Dermis microvascular lymphatic vessel endothelial cell (primary cell): ENCODE data around the gene SEC62. TPM values are rescaled to one million over a fixed set of nuclear protein-coding genes. Genes with fewer than 3 reads are reported as not detected.

ENCODE experiments used
- DNase-seq, 2 donors: peaks; one replicate each; pipeline versions ENCODE4 v3.0.0 to v3.0.0-alpha.2; 2010; ENCODE audit warnings: low read depth in 2 of 2
- total RNA-seq: library from RNA; depleted of rRNA; stranded (reverse); fragments of >200 nt; gene quantifications from 2 replicates; pipeline ENCODE4 v1.2.1, GENCODE V29; 2014

The SEC62 gene
- total RNA-seq = 20.8 and 27.9 TPM in 2 replicates

GRCh38 chr3:169966428-169966950, at the start of gene SEC62:
SEC62 (plus strand) TSS chr3:169966807; CDS start chr3:169966823, 16 bp downstream.
- peak; percentile 82 to 93 for DNase-seq

GRCh38 chr3:169923189-169923588, 43.4 kb upstream of the SEC62 start:
- DNase-seq = peak; percentile 5 to 22

DNA sequence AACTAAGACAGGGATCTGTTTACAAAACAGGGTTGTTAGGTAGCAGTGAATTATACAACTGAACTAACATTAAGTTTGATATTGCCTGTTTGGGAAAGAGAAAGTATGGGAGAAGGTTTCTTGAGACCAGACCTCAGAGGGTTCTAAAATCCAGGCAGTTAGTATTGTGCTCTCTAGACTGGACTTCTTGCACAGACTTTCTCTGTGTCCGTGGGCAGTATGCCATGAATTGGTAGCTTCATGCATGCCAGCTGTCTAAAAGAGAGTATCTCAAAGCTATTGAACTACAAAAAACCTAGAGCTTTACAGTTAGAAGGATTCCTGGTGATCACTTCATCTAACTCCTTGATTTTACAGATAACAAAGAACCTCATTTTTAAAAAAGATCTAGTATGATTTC, 42.8 kb upstream of the SEC62 start:
- DNase-seq = no peak

GRCh38 chr3:169929830-169930519, 36.6 kb upstream of the SEC62 start:
- no peak for DNase-seq

DNA sequence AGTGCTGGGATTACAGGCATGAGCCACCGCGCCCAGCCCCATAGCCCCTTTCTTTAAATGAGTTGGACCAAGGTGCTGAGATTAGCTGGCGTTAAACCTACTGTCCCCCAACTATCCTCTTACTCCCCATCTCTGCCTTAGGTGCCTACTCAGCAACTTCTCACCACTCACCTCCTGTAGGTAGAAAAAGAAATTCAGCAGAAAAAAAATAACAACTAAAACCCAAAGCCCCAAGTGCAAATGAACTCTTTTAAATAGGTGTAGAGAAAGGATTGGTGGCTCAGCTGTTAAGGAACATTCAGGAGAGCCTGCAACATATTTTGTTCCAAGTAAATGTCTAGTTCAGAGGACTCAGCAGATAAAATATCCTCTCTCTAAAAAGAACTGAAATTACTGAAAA, 35.8 kb upstream of the SEC62 start:
- no peak for DNase-seq

DNA sequence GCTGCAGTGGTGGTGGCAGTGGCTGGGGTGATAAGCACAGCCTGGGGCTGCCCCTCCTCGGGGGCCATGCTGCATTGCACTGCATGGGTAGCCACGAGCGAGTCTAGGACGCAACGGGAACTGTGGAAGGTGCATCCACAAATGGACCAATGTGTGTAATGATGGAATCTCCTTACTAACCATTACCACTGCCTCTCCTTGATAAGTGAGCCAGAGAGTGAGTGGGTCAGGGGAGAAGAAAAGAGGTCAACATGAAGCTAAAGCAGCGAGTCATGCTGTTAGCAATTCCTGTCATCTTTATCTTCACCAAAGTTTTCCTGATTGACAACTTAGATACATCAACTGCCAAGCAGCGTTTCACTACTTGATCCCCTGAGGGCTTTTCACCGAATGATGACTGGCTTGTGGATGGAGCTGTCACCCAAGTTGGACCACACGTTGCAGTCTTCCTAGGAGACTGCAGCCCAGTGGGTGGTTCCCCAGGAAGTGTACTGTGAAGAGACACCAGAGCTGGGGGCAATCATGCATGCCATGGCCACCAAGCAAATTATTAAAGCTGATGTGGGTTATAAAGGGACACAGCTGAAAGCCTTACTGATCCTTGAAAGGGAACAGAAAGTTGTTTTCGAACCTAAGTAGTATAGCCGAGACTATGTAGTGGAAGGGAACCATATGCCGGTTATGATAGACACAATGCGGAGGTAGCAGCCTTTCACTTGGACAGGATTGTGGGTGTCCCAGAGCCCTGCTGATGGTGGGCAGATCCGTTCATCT, 34.7 kb upstream of the SEC62 start:
- no peak for DNase-seq

DNA sequence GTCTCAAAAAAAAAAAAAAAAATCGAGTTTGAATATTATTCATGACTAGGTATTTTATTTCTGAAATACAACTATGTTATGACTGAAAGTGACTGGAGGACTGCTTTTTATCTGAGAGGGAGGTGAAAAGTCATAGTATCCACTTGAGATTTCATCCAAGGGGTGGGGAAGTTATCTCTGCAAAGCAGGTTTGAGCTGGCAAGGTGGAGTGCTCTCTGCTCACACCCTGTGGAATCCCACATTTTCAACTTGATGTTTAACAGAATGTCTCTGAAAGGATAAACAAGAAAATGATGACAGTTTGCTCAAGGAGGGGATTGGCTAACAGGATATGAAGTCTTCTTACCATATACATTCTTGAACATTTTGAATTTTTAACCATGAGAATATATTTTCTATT, 27.3 kb upstream of the SEC62 start:
- no peak for DNase-seq

DNA sequence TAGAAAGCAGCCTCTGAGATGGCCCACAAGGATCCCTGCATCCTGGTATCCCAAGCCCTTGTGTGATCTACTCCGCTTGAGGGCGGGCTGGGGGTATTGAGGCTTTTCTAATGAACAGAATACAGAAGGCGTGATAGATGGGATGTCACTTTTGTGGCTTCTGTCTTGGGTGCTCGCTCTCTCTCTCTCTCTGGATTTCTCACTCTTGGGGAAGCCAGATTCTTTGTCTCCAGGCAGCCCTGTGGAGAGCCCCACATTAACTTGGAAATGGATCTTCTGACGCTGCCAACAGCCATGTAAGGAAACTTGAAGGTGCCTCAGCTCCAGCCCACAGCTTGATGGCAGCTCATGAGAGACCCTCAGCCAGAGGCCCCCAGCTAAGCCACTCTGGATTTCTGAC, 26.9 kb upstream of the SEC62 start:
- no peak for DNase-seq

DNA sequence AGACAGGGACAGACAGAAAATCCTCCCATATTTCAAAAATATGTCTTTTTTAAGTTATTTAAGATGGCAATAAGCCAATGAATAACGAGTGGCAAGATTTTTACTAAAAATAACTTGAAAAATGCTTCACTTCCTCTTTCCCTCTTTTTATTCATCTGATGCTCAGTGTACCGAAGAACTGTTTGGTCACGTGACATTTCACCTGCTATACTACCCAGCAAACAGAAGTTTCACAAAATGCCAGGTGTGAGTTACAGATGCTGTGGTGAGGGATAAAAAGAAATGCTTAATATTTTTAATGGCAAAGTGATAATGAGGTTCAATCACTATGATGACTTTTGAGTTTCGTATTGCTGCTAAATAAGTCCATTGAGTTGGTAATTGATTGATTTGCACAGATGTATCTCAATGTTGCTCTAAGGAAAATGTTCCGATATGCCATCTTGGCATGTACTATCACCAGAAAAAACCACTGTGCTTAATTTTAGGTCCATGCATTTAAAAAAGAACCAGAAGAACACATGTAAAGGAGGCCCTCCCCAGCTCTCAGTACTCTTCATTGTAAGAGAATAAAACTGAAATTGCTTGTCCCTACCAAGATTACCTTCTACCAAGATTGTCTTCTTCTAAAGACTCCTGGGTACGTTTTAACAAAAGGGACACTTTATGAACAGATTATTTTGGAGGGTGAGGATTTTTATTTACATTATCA, 26.0 kb upstream of the SEC62 start:
- no peak for DNase-seq

GRCh38 chr3:169945313-169945712, 21.3 kb upstream of the SEC62 start:
- peak in 1 of 2 donors; percentile 35 for DNase-seq

- no peak for DNase-seq
Observed at GRCh38 chr3:169946336-169946735, 20.3 kb upstream of the SEC62 start.

DNA sequence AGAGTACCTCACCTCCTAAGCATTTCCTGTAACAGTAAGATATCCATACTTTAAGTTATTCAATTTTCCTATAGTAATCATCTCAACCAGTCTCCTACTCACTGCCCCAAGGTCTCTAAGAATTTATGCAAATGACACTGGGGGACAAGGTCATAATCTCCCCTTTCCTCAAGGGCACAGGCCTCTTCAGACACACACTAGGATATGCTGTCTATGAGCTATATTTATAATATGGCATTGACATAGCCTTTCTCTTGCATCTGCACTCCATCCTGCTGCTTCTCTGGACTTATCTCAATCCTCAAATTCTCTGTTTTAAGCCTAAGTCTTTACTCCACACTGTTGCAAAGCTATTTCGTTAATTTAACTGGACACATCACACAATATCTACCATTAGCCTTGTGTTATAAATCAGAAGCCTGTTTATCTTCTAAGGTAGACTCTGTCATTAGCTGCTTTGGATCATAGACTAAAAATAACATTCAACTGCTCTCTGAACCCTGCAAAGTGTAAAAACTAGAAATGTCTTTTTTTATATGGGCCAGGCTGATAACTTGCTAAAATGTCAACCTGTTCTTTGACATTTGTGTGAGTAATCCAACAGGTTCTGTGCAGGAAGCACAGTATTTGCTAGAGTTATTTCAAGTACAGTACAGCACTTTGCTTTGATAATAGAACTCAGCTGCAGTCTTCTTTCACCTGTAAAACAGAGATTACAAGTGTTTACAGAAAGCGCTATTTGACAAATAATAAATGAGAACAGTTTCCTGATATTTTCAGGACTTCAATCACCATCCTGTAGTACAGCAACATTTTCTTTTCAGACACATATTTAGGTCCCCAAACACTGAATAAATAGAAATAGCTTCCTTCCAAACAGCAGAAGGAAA, 17.8 kb upstream of the SEC62 start:
- no peak for DNase-seq

GRCh38 chr3:169952045-169952444, 14.6 kb upstream of the SEC62 start:
- no peak for DNase-seq

- no peak for DNase-seq
Observed at GRCh38 chr3:169953462-169954141, 13.0 kb upstream of the SEC62 start.

DNA sequence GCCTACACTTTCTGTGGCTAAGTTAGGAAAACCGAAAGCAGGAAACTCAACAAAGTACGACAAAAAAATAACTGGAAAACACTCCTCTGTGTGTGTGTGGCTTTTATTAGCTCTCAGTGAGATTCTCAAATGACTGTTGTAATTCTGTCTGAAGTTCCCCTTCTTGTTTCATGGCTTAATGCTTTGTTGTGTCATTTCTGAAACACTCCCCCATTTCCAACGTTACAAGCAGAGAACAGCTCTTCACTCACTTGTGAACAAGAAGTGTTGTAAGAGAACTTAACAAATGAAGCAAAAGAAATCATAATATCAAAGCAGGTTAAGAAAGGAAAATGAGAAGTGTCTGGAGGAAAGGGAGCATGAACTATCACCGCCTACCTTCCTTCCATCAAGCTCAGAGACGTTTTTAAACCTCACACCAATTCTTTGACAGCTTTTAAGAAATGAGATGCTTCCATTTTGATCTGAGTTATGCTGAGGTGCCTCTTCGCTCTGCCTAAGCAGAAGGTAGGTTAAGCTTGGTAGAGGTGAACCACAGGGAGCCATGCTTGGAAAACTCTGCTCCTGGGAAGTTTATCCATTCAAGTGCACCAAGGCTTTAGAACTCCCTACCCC, 12.4 kb upstream of the SEC62 start:
- DNase-seq = no peak

GRCh38 chr3:169955406-169955805, 11.2 kb upstream of the SEC62 start:
- no peak for DNase-seq

- no peak for DNase-seq
Observed at GRCh38 chr3:169964176-169964575, 2.4 kb upstream of the SEC62 start.

- peak in 1 of 2 donors; percentile 12 for DNase-seq
Observed at GRCh38 chr3:169965562-169966427, 812 bp upstream of the SEC62 start.
